GM23338 (cell line): ENCODE data around the gene LPCAT3. TPM values are rescaled to one million over a fixed set of nuclear protein-coding genes. Genes with fewer than 3 reads are reported as not detected.
A peak's percentile ranks its signal among the peaks of the same experiment; 100 is the strongest.

ENCODE experiments used
- ATAC-seq: fragments of 200-7000 bp; cut with Tn5 transposase; 3 replicates; pipeline ENCODE4 v1.9.1; 2020
- DNase-seq: peaks from one replicate; pipeline ENCODE4 v3.0.0-alpha.2; 2015; ENCODE audit warnings: low spot score
- H2AFZ ChIP-seq: fragments of 200-600 bp; sonication (generic); 2 replicates; pipeline ENCODE4 v1.8.0; 2016; ENCODE audit warnings: antibody characterized with exemption, mild to moderate bottlenecking, moderate library complexity
- H3F3A ChIP-seq: fragments of 200-600 bp; sonication (generic); replicated peaks from 2 replicates; pipeline ENCODE4 v1.8.0; 2017; ENCODE audit warnings: antibody characterized with exemption, mixed run types, low read depth
- H3K27ac ChIP-seq: fragments of 200-600 bp; sonication (generic); 2 replicates; pipeline ENCODE4 v1.6.1; 2016; ENCODE audit warnings: low read depth
- H3K27me3 ChIP-seq: fragments of 200-600 bp; sonication (generic); 2 replicates; pipeline ENCODE4 v1.8.0; 2016; ENCODE audit warnings: mild to moderate bottlenecking, mixed run types, moderate library complexity; ENCODE audit not compliant: insufficient read depth
- H3K36me3 ChIP-seq: fragments of 200-600 bp; sonication (generic); 2 replicates; pipeline ENCODE4 v1.8.0; 2016; ENCODE audit warnings: mild to moderate bottlenecking; ENCODE audit not compliant: insufficient read depth
- H3K4me1 ChIP-seq: fragments of 200-600 bp; sonication (generic); 2 replicates; pipeline ENCODE4 v1.8.0; 2016; ENCODE audit warnings: mild to moderate bottlenecking, moderate library complexity; ENCODE audit not compliant: insufficient read depth
- H3K4me2 ChIP-seq: fragments of 200-600 bp; sonication (generic); 2 replicates; pipeline ENCODE4 v1.7.1; 2017; ENCODE audit warnings: mixed run types
- H3K4me3 ChIP-seq: fragments of 200-600 bp; sonication (generic); 2 replicates; pipeline ENCODE4 v1.6.1; 2016; ENCODE audit warnings: mixed run types
- H3K79me2 ChIP-seq: fragments of 200-600 bp; sonication (generic); replicated peaks from 2 replicates; pipeline ENCODE4 v1.8.0; 2017; ENCODE audit warnings: mild to moderate bottlenecking; ENCODE audit not compliant: insufficient read depth
- H3K9me2 ChIP-seq: fragments of 200-600 bp; sonication (generic); 2 replicates; pipeline ENCODE4 v1.8.0; 2017; ENCODE audit not compliant: insufficient read depth
- H4K20me1 ChIP-seq: fragments of 200-600 bp; sonication (generic); replicated peaks from 2 replicates; pipeline ENCODE4 v1.8.0; 2017; ENCODE audit warnings: mild to moderate bottlenecking; ENCODE audit not compliant: insufficient read depth
- H3K27ac Mint-ChIP-seq: 2 replicates; pipeline ENCODE4 v1.8.0; 2020; ENCODE audit warnings: inconsistent platforms, mild to moderate bottlenecking, moderate library complexity, mixed read lengths
- H3K27me3 Mint-ChIP-seq: 3 replicates; pipeline ENCODE4 v1.8.0; 2022; ENCODE audit warnings: low read depth, mild to moderate bottlenecking, moderate library complexity, mixed read lengths, inconsistent platforms; ENCODE audit not compliant: insufficient read depth, poor library complexity
- H3K36me3 Mint-ChIP-seq: 3 replicates; pipeline ENCODE4 v1.8.0; 2021; ENCODE audit warnings: low read depth, mild to moderate bottlenecking, inconsistent platforms, moderate library complexity, mixed read lengths
- H3K4me1 Mint-ChIP-seq: 3 replicates; pipeline ENCODE4 v1.8.0; 2020; ENCODE audit warnings: mild to moderate bottlenecking, inconsistent platforms, mixed read lengths
- H3K4me3 Mint-ChIP-seq: 3 replicates; pipeline ENCODE4 v1.8.0; 2021; ENCODE audit warnings: moderate library complexity, mild to moderate bottlenecking, inconsistent platforms, mixed read lengths
- H3K9me3 Mint-ChIP-seq: 3 replicates; pipeline ENCODE4 v1.8.0; 2020; ENCODE audit warnings: moderate library complexity, mild to moderate bottlenecking, inconsistent platforms, mixed read lengths
- CREB1 ChIP-seq: fragments of 250-450 bp; sonication (Bioruptor Pico); IDR thresholded peaks from 2 replicates; pipeline ENCODE4 v1.5.0; 2020; ENCODE audit warnings: low read depth, mild to moderate bottlenecking, moderate library complexity
- EZH2 ChIP-seq: fragments of 200-600 bp; sonication (generic); IDR thresholded peaks from one replicate; pipeline ENCODE4 v1.8.0; 2017; ENCODE audit warnings: antibody characterized with exemption, mild to moderate bottlenecking, low read depth; ENCODE audit not compliant: unreplicated experiment
- EZH2phosphoT487 ChIP-seq: fragments of 200-600 bp; sonication (generic); IDR thresholded peaks from one replicate; pipeline ENCODE4 v1.8.1; 2018; ENCODE audit warnings: antibody characterized with exemption; ENCODE audit not compliant: unreplicated experiment
- JUNB ChIP-seq: IDR thresholded peaks from one replicate; pipeline ENCODE4 v1.6.1; 2016; ENCODE audit warnings: antibody characterized with exemption; ENCODE audit not compliant: unreplicated experiment
- NANOG ChIP-seq: IDR thresholded peaks from 2 replicates; pipeline ENCODE4 v1.6.1; 2016; ENCODE audit warnings: antibody characterized with exemption, borderline replicate concordance
- POLR2AphosphoS5 ChIP-seq: IDR thresholded peaks from 2 replicates; pipeline ENCODE4 v1.6.1; 2016; ENCODE audit warnings: antibody characterized with exemption, low read depth
- STAT1 ChIP-seq: IDR thresholded peaks from one replicate; pipeline ENCODE4 v1.6.1; 2016; ENCODE audit warnings: antibody characterized with exemption; ENCODE audit not compliant: unreplicated experiment
- ZNF331 ChIP-seq: fragments of 250-450 bp; sonication (Bioruptor Pico); IDR thresholded peaks from 2 replicates; pipeline ENCODE4 v1.5.0; 2020; ENCODE audit warnings: low read depth, mild to moderate bottlenecking, moderate library complexity
- polyA plus RNA-seq: library from polyadenylated mRNA; unstranded; fragments of >200 nt; fragmentation: Nextera tagmentation; extraction: Ambion mirVana; gene quantifications from 2 replicates; pipeline ENCODE4 v1.2.1, GENCODE V29; 2016
- total RNA-seq: library from RNA; depleted of rRNA; stranded (reverse); fragments of >200 nt; shearing (Covaris generic); gene quantifications from 2 replicates; pipeline ENCODE4 v1.2.3, GENCODE V29; 2014
- TF ChIP-seq, protein P1 (sequence below): IDR thresholded peaks from one replicate; pipeline ENCODE4 v1.6.1; 2018; ENCODE audit warnings: antibody characterized with exemption; ENCODE audit not compliant: unreplicated experiment
- TF ChIP-seq, protein P2 (sequence below): IDR thresholded peaks from 2 replicates; pipeline ENCODE4 v1.6.1; 2016; ENCODE audit warnings: antibody characterized with exemption
- TF ChIP-seq, protein P3 (sequence below), 2 experiments: fragments of 200-600 bp in 1 of 2; sonication (generic) in 1 of 2; conservative IDR thresholded peaks; 2 replicates each; pipeline versions ENCODE4 v1.5.1 to v1.6.1; 2016 to 2017; ENCODE audit warnings: antibody characterized with exemption in 2 of 2, low read depth in 2 of 2, mild to moderate bottlenecking in 2 of 2, moderate library complexity in 1 of 2
- TF ChIP-seq, protein P4 (sequence below): fragments of 250-450 bp; sonication (Bioruptor Pico); IDR thresholded peaks from 2 replicates; pipeline ENCODE4 v1.5.0; 2020; ENCODE audit warnings: mild to moderate bottlenecking, moderate library complexity

The LPCAT3 gene
- total and polyA plus RNA-seq, 2 experiments from 2014 or later = 21.4 to 51.5 TPM

DNA sequence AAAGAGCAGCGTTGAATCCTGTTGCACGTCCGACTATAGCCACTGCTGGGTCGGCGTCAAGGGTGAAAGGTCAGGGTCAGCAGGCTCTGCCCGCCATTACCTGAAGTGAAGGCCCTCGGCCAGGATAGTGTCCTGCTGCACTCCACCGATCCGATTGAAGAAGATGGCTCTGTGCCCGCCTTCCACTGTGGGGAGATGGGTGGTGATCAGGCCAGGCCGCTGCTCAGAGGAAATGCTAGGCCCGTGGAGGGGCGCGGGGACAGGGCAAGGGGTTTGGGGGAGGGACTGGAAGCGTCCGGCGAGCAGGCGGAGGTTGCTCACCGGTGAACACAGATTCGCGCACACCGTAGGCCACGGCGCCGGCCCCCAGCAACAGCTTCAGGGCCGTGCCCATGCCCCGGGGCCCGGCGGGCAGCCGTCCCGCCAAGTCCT, 48.2 kb downstream of the LPCAT3 start:
- peak overlapping the region; percentile 100 for H3K4me3 Mint-ChIP-seq
- H3F3A ChIP-seq = peaks cover 56% of the 10 kb centered on the region
- peaks cover 21% of the 10 kb centered on the region for H3K4me1 ChIP-seq
- H3K36me3 ChIP-seq = peaks cover 43% of the 10 kb centered on the region
- H3K9me2 ChIP-seq = no peaks in the 10 kb centered on the region
- peaks cover 84% of the 10 kb centered on the region for H3K36me3 Mint-ChIP-seq
- TF ChIP-seq, protein P1, sequence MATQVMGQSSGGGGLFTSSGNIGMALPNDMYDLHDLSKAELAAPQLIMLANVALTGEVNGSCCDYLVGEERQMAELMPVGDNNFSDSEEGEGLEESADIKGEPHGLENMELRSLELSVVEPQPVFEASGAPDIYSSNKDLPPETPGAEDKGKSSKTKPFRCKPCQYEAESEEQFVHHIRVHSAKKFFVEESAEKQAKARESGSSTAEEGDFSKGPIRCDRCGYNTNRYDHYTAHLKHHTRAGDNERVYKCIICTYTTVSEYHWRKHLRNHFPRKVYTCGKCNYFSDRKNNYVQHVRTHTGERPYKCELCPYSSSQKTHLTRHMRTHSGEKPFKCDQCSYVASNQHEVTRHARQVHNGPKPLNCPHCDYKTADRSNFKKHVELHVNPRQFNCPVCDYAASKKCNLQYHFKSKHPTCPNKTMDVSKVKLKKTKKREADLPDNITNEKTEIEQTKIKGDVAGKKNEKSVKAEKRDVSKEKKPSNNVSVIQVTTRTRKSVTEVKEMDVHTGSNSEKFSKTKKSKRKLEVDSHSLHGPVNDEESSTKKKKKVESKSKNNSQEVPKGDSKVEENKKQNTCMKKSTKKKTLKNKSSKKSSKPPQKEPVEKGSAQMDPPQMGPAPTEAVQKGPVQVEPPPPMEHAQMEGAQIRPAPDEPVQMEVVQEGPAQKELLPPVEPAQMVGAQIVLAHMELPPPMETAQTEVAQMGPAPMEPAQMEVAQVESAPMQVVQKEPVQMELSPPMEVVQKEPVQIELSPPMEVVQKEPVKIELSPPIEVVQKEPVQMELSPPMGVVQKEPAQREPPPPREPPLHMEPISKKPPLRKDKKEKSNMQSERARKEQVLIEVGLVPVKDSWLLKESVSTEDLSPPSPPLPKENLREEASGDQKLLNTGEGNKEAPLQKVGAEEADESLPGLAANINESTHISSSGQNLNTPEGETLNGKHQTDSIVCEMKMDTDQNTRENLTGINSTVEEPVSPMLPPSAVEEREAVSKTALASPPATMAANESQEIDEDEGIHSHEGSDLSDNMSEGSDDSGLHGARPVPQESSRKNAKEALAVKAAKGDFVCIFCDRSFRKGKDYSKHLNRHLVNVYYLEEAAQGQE = no peak
- TF ChIP-seq EZH2phosphoT487 = no peak
- no peak for TF ChIP-seq JUNB
- TF ChIP-seq, protein P2, sequence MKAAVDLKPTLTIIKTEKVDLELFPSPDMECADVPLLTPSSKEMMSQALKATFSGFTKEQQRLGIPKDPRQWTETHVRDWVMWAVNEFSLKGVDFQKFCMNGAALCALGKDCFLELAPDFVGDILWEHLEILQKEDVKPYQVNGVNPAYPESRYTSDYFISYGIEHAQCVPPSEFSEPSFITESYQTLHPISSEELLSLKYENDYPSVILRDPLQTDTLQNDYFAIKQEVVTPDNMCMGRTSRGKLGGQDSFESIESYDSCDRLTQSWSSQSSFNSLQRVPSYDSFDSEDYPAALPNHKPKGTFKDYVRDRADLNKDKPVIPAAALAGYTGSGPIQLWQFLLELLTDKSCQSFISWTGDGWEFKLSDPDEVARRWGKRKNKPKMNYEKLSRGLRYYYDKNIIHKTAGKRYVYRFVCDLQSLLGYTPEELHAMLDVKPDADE = no peak
- no peak for TF ChIP-seq ZNF331 (CRISPR knock-in tag)
- TF ChIP-seq, protein P3, sequence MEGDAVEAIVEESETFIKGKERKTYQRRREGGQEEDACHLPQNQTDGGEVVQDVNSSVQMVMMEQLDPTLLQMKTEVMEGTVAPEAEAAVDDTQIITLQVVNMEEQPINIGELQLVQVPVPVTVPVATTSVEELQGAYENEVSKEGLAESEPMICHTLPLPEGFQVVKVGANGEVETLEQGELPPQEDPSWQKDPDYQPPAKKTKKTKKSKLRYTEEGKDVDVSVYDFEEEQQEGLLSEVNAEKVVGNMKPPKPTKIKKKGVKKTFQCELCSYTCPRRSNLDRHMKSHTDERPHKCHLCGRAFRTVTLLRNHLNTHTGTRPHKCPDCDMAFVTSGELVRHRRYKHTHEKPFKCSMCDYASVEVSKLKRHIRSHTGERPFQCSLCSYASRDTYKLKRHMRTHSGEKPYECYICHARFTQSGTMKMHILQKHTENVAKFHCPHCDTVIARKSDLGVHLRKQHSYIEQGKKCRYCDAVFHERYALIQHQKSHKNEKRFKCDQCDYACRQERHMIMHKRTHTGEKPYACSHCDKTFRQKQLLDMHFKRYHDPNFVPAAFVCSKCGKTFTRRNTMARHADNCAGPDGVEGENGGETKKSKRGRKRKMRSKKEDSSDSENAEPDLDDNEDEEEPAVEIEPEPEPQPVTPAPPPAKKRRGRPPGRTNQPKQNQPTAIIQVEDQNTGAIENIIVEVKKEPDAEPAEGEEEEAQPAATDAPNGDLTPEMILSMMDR (conservative IDR thresholded peaks at IDR 0.05; ENCODE audit: low read depth in 2 of 2) = no peak
- TF ChIP-seq, protein P4, sequence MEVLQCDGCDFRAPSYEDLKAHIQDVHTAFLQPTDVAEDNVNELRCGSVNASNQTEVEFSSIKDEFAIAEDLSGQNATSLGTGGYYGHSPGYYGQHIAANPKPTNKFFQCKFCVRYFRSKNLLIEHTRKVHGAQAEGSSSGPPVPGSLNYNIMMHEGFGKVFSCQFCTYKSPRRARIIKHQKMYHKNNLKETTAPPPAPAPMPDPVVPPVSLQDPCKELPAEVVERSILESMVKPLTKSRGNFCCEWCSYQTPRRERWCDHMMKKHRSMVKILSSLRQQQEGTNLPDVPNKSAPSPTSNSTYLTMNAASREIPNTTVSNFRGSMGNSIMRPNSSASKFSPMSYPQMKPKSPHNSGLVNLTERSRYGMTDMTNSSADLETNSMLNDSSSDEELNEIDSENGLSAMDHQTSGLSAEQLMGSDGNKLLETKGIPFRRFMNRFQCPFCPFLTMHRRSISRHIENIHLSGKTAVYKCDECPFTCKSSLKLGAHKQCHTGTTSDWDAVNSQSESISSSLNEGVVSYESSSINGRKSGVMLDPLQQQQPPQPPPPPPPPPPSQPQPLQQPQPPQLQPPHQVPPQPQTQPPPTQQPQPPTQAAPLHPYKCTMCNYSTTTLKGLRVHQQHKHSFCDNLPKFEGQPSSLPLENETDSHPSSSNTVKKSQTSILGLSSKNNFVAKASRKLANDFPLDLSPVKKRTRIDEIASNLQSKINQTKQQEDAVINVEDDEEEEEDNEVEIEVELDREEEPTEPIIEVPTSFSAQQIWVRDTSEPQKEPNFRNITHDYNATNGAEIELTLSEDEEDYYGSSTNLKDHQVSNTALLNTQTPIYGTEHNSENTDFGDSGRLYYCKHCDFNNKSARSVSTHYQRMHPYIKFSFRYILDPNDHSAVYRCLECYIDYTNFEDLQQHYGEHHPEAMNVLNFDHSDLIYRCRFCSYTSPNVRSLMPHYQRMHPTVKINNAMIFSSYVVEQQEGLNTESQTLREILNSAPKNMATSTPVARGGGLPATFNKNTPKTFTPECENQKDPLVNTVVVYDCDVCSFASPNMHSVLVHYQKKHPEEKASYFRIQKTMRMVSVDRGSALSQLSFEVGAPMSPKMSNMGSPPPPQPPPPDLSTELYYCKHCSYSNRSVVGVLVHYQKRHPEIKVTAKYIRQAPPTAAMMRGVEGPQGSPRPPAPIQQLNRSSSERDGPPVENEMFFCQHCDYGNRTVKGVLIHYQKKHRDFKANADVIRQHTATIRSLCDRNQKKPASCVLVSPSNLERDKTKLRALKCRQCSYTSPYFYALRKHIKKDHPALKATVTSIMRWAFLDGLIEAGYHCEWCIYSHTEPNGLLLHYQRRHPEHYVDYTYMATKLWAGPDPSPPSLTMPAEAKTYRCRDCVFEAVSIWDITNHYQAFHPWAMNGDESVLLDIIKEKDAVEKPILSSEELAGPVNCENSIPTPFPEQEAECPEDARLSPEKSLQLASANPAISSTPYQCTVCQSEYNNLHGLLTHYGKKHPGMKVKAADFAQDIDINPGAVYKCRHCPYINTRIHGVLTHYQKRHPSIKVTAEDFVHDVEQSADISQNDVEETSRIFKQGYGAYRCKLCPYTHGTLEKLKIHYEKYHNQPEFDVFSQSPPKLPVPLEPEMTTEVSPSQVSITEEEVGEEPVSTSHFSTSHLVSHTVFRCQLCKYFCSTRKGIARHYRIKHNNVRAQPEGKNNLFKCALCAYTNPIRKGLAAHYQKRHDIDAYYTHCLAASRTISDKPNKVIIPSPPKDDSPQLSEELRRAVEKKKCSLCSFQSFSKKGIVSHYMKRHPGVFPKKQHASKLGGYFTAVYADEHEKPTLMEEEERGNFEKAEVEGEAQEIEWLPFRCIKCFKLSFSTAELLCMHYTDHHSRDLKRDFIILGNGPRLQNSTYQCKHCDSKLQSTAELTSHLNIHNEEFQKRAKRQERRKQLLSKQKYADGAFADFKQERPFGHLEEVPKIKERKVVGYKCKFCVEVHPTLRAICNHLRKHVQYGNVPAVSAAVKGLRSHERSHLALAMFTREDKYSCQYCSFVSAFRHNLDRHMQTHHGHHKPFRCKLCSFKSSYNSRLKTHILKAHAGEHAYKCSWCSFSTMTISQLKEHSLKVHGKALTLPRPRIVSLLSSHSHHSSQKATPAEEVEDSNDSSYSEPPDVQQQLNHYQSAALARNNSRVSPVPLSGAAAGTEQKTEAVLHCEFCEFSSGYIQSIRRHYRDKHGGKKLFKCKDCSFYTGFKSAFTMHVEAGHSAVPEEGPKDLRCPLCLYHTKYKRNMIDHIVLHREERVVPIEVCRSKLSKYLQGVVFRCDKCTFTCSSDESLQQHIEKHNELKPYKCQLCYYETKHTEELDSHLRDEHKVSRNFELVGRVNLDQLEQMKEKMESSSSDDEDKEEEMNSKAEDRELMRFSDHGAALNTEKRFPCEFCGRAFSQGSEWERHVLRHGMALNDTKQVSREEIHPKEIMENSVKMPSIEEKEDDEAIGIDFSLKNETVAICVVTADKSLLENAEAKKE = no peak
- TF ChIP-seq NANOG = no peak
- no peak for TF ChIP-seq EZH2
- no peak for TF ChIP-seq CREB1
- TF ChIP-seq POLR2AphosphoS5 = no peak
- TF ChIP-seq STAT1 = no peak
- peaks cover 34% of the 10 kb centered on the region for H3K4me1 Mint-ChIP-seq
- H3K27ac Mint-ChIP-seq = peak overlapping the region; percentile 99
- H3K27me3 Mint-ChIP-seq = peaks cover 14% of the 10 kb centered on the region
- H3K79me2 ChIP-seq = peaks cover 58% of the 10 kb centered on the region
- DNase-seq (peak; percentile 61), ATAC-seq (peak; percentile 56)
- peak overlapping the region; percentile 92 for H3K27ac ChIP-seq
- H3K4me3 ChIP-seq = peak overlapping the region; percentile 73
- H3K27me3 ChIP-seq = no peaks in the 10 kb centered on the region
- H2AFZ ChIP-seq = no peak overlapping the region; the same call in 1 of the 2 replicates
- peak overlapping the region; percentile 98 for H3K4me2 ChIP-seq
- peaks cover 2% of the 10 kb centered on the region; the same call in 1 of the 3 replicates for H3K9me3 Mint-ChIP-seq
- H4K20me1 ChIP-seq = peaks cover 12% of the 10 kb centered on the region; the same call in 1 of the 2 replicates
